GM12891 (cell line): ENCODE data around the gene NUTM2A.
"Not testable (repeated sequence)": the region's sequence is repeated elsewhere in the genome, so short reads cannot be mapped to it uniquely, and the experiment has no call there.

Experiments
- PAX5 ChIP-seq: IDR thresholded peaks from 2 replicates; pipeline ENCODE4 v1.6.1; 2011; ENCODE audit warnings: low read length, moderate library complexity, mild to moderate bottlenecking; ENCODE audit not compliant: insufficient read depth, severe bottlenecking
- POLR2A ChIP-seq: IDR thresholded peaks from 2 replicates; pipeline ENCODE4 v1.6.1; 2011; ENCODE audit warnings: low read depth, low read length, control low read depth
- POLR2AphosphoS5 ChIP-seq: IDR thresholded peaks from 2 replicates; pipeline ENCODE4 v1.6.1; 2011; ENCODE audit warnings: low read depth, low read length, control low read depth
- POU2F2 ChIP-seq: IDR thresholded peaks from 2 replicates; pipeline ENCODE4 v1.6.1; 2011; ENCODE audit warnings: low read depth, mild to moderate bottlenecking, control low read depth, low read length, moderate library complexity
- SPI1 ChIP-seq: IDR thresholded peaks from 2 replicates; pipeline ENCODE4 v1.6.1; 2011; ENCODE audit warnings: low read depth, low read length, control low read depth
- TAF1 ChIP-seq: IDR thresholded peaks from 2 replicates; pipeline ENCODE4 v1.6.1; 2011; ENCODE audit warnings: low read depth, low read length, control low read depth

GRCh38 chr10:87204801-87205200, 20.4 kb upstream of the NUTM2A start:
- not testable (repeated sequence) for TF ChIP-seq POLR2AphosphoS5, SPI1, POLR2A, TAF1, POU2F2, PAX5
